GF-D8 (cell line): ENCODE data around the gene TBC1D25.

Experiments used
- DNase-seq: peaks from one replicate; lab custom pipeline; 2025; lab: John Stamatoyannopoulos, UW

Gene TBC1D25

GRCh38 chrX:48560681-48561080, 21.2 kb downstream of the TBC1D25 start:
- no peak for DNase-seq

- DNase-seq, result peak; percentile 15
These were observed 30.4 kb downstream of the TBC1D25 start for GRCh38 chrX:48569958-48570357.

GRCh38 chrX:48573690-48574269, 34.3 kb downstream of the TBC1D25 start:
- DNase-seq, result no peak

- DNase-seq, result peak; percentile 73
These were observed 35.1 kb downstream of the TBC1D25 start, which contains the start of gene RBM3 for GRCh38 chrX:48574270-48575266. TSS of gene RBM3 (plus strand) at chrX:48574484. CDS start at chrX:48575181, 697 bp downstream.

- DNase-seq, result no peak
These were observed 36.1 kb downstream of the TBC1D25 start for GRCh38 chrX:48575642-48576041.

- no peak for DNase-seq
These were observed 36.6 kb downstream of the TBC1D25 start for GRCh38 chrX:48576108-48576507.

- DNase-seq, result no peak
These were observed 39.2 kb downstream of the TBC1D25 start for GRCh38 chrX:48578661-48579128.

- DNase-seq, result no peak
These were observed 39.7 kb downstream of the TBC1D25 start for GRCh38 chrX:48579259-48579658.

- no peak for DNase-seq
These were observed 41.1 kb downstream of the TBC1D25 start for GRCh38 chrX:48580662-48581061.

GRCh38 chrX:48584698-48585097, 45.2 kb downstream of the TBC1D25 start:
- DNase-seq, result no peak

- no peak for DNase-seq
These were observed 50.1 kb downstream of the TBC1D25 start for GRCh38 chrX:48589482-48590162.

GRCh38 chrX:48590203-48591103, 50.9 kb downstream of the TBC1D25 start:
- no peak for DNase-seq

- DNase-seq, result no peak
These were observed 51.8 kb downstream of the TBC1D25 start for GRCh38 chrX:48591255-48591791.

GRCh38 chrX:48592971-48593370, 53.5 kb downstream of the TBC1D25 start:
- no peak for DNase-seq

- no peak for DNase-seq
These were observed 56.4 kb downstream of the TBC1D25 start for GRCh38 chrX:48595929-48596328.

GRCh38 chrX:48597353-48598264, 58.1 kb downstream of the TBC1D25 start, which contains the start of gene WDR13:
TSS of gene WDR13 (plus strand) at chrX:48597492. CDS start at chrX:48597997, 505 bp downstream.
- peak; percentile 61 for DNase-seq

- no peak for DNase-seq
These were observed 59.1 kb downstream of the TBC1D25 start for GRCh38 chrX:48598614-48599013.

- DNase-seq, result no peak
These were observed 59.8 kb downstream of the TBC1D25 start for GRCh38 chrX:48599341-48599740.

GRCh38 chrX:48600226-48600625, 60.7 kb downstream of the TBC1D25 start:
- DNase-seq, result no peak
